ENCODE data around the gene USP13.
"Not testable (repeated sequence)": the region's sequence is repeated elsewhere in the genome, so short reads cannot be mapped to it uniquely, and the experiment has no call there.

USP13 gene

GRCh38 chr3:179735321-179735720 lies 82.5 kb downstream of the USP13 start:
- DNase-seq: no peak

- DNase-seq: no peak
Measured at GRCh38 chr3:179738998-179739397, 86.2 kb downstream of the USP13 start.

GRCh38 chr3:179739816-179740594 lies 87.2 kb downstream of the USP13 start:
- no peak for DNase-seq

DNA sequence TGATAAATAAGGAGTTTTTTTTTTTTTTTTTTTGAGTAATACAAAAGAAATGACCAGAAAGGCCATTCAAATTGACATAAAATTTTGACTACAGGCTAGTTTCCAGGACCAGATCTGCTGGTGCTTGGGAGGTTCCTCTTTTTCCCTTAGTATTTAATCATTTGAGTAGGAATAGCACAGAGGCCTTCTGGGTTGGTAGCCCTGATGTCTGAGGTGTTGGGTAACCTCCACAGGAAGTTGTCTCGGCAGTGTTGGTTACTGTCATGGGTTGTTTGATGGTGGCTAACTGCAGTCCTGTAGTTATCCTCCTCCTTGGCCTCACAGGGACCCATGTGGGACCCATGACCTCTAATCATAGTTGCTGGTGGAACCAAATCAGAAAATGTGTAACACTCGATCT lies 91.1 kb downstream of the USP13 start:
- DNase-seq: no peak

DNA sequence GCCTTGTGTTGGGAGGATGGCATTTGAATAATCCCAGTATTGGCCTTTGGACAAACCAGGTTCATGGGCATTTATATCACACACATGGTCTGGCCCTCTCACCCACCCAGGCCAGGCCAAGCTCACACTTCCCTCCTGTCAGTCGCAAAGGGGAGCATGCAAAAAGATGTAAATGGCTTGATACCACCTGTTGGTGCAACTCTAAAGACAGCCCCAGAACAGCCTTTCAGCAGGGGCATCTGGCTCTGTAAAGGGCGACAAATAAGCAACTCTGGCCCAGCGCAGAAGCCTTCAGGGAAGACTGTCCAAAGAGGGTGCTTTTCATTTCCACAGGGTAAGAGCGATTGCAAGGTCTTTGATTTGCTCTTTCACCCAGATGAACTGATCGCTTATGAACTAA lies 91.8 kb downstream of the USP13 start:
- no peak for DNase-seq

DNA sequence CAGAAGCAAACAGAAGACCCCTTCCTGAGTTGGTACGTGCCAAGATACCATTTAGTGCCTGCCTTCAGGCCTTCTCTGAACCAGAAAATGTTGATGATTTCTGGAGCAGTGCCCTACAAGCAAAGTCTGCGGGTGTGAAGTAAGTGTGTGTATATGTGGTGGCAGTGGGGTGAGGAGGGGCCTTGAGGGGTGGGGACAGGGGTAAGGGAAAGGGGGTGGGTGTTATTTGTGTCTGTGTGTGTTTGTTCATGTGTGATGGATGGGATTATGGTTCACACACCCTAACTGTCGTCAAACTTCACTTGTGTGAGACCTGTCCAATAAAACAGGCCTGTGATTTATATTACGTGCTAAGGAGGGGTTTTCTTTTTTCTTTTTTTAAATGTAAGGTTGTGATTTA lies 92.2 kb downstream of the USP13 start:
- DNase-seq: no peak

DNA sequence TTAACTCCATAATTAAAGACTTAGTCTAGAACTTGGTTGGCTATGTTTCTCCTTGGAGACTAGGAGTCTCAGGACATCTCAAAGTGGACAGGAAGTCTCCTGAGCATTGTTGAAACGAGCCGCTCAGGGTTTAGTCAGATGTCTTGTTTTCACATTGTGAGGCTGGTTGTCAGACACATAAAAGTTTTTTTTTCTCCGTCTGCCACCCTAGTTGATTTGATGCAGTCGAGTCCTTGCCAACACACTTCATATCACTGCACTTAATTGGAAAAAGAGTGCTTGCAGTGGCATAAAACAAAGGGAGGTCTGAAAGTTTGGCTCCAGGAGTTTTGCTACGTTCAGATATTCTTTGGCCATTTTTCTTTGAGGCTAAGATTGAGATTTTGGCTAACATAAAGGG lies 92.9 kb downstream of the USP13 start:
- no peak for DNase-seq

DNA sequence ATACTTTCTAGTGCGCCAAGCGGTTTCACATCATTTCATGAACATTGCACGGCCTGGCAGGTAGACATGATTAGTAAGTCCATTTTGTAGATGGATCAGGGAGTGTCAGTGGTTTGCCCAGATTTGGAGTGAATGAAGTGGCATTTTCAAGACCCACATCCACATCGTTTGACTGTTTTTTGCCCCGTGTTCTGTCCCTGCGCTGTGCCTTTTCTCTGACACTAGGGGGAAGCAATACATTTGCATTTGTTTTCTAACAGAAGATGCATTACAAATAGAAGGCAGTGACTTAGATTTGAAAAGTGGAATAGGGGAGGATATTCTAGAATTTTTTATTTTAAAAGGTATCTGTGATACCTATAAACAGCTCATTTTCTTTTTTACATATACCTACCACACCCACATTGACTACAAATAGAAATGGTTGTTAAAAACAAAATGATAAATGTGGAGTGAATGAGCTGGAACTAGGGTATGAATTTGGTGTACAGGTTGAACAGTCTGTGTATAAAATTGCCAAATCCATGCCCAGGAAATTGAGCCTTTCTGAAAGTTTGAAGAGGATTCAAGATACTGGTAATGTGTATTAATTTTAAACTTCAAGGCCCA lies 98.0 kb downstream of the USP13 start:
- no peak for DNase-seq

- no peak for DNase-seq
Measured at GRCh38 chr3:179760944-179761343, 108.1 kb downstream of the USP13 start.

GRCh38 chr3:179765396-179765795 lies 112.6 kb downstream of the USP13 start:
- DNase-seq: no peak

- DNase-seq: no peak
Measured at GRCh38 chr3:179766416-179767133, 113.7 kb downstream of the USP13 start.

DNA sequence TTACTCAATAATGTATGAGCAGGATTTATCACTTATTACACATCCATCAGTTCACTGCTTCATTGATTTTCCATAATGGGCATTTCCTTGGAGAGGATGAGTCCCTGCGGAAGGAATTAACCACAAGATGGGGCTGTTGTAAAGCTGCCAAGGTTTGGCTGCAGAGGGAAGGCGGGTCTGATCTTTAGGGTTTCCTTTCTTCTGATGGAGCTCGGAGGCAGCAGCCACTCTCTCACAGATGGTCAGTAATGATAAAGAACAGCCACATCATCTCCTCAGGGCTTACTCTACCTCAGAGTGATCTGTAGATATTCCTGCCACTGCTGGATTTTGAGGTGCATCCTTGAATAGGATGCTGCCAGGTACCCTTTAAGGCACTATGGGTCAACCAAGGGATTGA lies 115.2 kb downstream of the USP13 start:
- DNase-seq: no peak

GRCh38 chr3:179769411-179770247 lies 116.8 kb downstream of the USP13 start:
- no peak for DNase-seq

GRCh38 chr3:179771797-179772196 lies 119.0 kb downstream of the USP13 start:
- no peak for DNase-seq

DNA sequence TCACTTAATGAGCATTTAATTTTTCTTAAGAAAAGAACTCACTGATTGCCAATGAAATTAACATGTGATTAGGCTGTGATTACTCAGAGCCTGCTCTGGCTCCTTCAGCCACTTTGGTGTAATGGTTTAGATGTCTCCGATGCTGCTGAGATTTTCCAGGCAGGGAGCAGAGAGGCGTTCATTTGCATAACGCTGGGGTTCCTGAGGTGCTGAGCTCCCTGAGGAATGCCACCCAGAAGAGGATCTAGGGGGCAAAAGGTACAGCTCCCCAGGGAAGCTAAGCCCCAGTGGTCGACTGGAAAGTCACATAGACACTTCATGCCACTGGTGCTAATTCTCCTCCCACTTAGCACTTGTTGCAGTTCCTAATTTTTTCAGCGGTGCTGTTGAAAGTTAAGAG lies 119.5 kb downstream of the USP13 start:
- no peak for DNase-seq

DNA sequence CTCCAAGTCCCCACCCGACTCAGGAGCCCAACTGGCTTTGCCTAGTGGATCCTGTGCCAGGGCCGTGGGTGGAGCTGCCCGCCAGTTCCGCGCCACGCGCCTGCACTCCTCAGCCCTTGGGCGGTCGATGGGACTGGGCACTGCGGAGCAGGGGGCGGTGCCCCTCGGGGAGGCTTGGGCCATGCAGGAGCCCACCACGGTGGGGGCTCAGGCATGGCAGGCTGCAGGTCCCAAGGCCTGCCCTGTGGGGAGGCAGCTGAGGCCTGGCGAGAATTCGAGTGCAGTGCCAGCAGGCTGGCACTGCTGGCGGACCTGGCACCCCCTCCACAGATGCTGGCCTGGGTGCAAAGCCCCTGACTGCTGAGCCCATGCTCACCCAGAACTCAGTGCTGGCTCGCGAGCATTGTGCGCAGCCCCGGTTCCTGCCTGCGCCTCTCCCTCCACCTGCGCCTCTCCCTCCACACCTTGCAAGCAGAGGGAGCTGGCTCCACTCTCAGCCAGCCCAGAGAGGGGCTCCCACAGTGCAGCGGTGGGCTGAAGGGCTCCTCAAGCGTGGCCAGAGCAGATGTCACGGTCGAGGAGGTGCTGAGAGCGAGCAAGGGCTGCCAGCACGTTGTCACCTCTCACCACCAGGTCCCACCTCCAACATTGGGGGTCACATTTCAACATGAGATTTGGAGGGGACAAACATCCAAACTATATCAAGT lies 122.7 kb downstream of the USP13 start:
- no peak for DNase-seq

GRCh38 chr3:179782841-179783240 lies 130.0 kb downstream of the USP13 start:
- DNase-seq: not testable (repeated sequence)

GRCh38 chr3:179788996-179789395 lies 136.2 kb downstream of the USP13 start:
- DNase-seq: no peak

DNA sequence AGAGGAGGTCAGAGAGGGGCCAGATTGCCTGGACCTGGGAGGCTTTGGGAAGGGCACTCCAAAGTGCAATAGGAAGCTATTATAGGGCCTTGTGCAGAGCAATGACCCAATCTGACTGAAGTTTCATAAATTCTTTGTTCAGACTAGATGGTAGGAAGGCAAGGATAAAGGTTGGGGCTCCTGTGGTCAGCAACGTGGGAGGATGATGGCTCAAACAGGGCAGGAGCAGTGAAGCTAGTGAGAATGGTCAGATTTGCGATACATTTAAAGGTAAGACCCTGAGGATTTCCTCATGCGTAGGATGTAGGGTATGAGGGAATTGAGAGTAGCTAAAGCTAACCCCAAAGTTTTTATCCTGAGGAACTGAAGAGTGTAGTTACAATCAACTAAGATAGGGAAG lies 139.0 kb downstream of the USP13 start:
- DNase-seq: no peak

DNA sequence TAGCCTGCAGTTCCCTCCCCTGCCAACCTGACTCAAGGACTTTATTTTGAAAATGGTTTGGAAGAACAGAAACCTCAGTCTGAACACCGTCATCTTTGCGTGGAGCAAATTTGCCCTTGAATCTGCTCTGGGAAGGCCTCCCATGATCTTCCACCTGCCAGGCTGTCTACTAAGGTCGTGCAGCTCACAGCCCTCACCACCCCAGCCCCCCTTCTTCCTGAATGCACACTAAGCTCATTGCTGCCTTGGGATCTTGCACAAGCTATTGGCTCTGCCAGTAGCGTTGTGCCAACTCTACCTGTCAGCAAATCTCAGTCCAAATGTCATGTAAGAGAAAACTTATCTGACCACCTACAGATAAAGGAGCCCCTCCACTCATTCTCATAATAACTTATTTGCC lies 141.5 kb downstream of the USP13 start:
- no peak for DNase-seq

DNA sequence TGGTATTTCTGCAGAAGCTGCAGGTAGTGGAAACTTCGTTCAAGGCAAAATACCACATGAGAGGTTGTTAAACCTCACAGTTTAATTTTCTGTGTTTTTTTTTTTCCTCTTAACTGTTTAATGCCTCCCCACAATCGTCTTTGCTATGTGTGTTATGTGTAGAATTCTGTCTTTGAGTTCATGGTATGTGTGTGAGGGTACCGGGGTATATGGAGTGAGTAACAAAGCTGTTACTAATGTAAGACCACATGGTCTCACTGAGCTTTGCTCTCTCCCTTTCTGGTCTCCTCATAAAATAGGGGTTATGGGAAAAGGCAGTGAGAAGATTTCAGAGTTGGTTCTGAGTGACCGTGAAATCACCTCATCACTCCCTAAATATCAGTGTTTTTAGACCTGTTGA lies 143.6 kb downstream of the USP13 start:
- no peak for DNase-seq

- no peak for DNase-seq
Measured at GRCh38 chr3:179797192-179797591, 144.4 kb downstream of the USP13 start.

DNA sequence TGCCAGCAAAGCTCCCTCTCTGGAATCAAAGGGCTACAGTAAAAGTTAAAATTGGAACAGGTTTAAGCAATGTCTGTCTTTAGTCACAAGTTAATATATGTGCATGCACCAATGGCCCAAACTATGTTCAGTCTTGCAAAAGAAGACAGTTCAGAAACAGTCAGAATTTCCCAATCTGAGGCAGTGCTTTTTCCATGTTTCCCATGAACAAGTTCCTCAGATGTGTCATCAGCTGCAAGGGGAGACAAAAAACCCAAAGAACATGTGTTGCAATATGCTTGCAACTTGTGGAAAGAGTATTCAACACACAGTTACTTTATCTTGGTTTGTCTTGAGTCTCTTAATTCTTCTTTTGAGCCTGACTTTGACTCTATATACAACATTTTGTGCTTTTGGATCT lies 148.4 kb downstream of the USP13 start:
- DNase-seq: no peak

All from T1000 (cell line).